ENCODE data around the gene PKNOX2.

- TF ChIP-seq POLR2AphosphoS5 (IDR thresholded peaks at IDR 0.05; ENCODE audit: low read depth, low read length) (no peak), TAF1 (IDR thresholded peaks at IDR 0.05; ENCODE audit: borderline replicate concordance, insufficient read depth, low read length) (no peak), REST (IDR thresholded peaks at IDR 0.05; ENCODE audit: insufficient read depth in 1 of 2, low read depth in 2 of 2, low read length in 2 of 2) (no peak), SIN3A (IDR thresholded peaks at IDR 0.05; ENCODE audit: borderline replicate concordance, insufficient read depth, low read length) (no peak), FOXP2 (optimal IDR thresholded peaks at IDR 0.05; ENCODE audit: borderline replicate concordance, extremely low read depth, extremely low read length, insufficient read depth) (no peak)
Measured at GRCh38 chr11:125329786-125330185, 165.2 kb downstream of the PKNOX2 start.
